Measurements from ENCODE around the gene SIK2.

- TF ChIP-seq CTCF (IDR thresholded peaks at IDR 0.05; ENCODE audit: insufficient read depth, low read length) (no peak), GABPA (IDR thresholded peaks at IDR 0.05; ENCODE audit: low read depth) (no peak), POLR2AphosphoS5 (IDR thresholded peaks at IDR 0.05; ENCODE audit: low read depth) (no peak)
Measured at GRCh38 chr11:111612224-111612623, 10.0 kb downstream of the SIK2 start.
